ENCODE measurements around the gene TJP1. TPM values are rescaled to one million over a fixed set of nuclear protein-coding genes. Genes with fewer than 3 reads are reported as not detected.

The TJP1 gene
- total RNA-seq, 1 donor from 2014 or later: 0.44 TPM

DNA sequence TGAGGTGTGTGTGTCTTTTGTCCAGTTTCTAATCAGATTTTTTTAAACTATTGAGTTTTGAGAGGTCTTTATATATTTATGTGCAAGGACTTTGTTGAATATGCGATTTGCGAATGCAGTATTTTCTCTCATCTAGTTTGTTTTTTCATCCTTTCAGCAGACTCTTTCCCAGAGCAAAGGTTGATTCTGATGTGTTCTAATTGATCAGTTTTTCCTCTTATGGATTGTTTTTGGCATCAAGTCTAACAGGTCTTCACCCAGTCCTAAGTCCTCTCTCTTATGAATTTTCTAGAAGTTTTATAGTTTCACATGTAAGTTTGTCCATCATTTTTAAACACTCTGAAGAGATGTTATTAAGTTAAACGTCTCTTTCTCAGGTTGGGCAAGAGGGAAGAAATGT, 17.8 kb upstream of the TJP1 start:
- Mint-ChIP-seq H3K27me3 (peaks cover 22% of the 10 kb centered on the region), H3K27ac (no peak overlapping the region)

DNA sequence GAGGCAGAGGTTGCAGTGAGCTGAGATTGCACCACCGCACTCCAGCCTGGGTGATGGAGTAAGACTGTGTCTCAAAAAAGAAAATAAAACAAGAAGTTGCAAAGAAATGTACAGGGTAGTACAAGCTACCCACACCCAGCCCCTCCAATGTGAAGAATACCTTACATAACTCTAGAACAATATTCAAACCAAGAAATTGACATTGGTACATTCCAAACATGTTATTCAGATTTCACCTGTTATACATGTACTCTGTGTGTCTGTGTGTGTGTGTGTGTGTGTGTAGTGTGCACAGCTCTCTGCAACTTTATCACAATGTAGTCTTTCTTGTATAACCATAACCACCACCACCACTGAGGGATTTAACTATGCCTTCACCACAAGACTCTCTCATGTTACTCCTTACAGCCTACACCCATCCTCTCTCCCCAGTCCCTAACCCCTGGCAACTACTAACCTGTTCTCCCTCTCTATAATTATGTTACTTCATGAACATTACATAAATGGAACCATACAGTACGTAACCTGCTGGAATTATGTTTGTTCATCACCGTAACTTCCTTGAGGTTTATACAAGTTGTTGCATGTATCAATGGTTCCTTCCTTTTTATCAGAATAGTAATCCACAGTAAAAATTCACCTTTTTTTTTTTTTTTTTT, 16.2 kb upstream of the TJP1 start:
- no peak overlapping the region for H3K27ac Mint-ChIP-seq
- H3K36me3 Mint-ChIP-seq (ENCODE audit: low read depth): no peaks in the 10 kb centered on the region
- ChIA-PET CTCF (no interaction called here), POLR2A (no interaction called here)
- no peak overlapping the region for H3K4me3 Mint-ChIP-seq
- H3K4me1 Mint-ChIP-seq: no peaks in the 10 kb centered on the region
- ATAC-seq (ENCODE audit: low read depth) (no peak), DNase-seq (no peak)
- H3K27me3 Mint-ChIP-seq: peaks cover 19% of the 10 kb centered on the region
- intact Hi-C loops (cut with micrococcal nuclease): no loop called here
- no peak for TF ChIP-seq CTCF (IDR thresholded peaks at IDR 0.05)
- H3K9me3 Mint-ChIP-seq: peaks cover 3% of the 10 kb centered on the region

More for the DNA sequence above, 17.8 kb upstream of the TJP1 start:
- Mint-ChIP-seq H3K4me3 (no peak overlapping the region), H3K4me1 (no peaks in the 10 kb centered on the region), H3K9me3 (peaks cover 5% of the 10 kb centered on the region), H3K36me3 (ENCODE audit: low read depth) (no peaks in the 10 kb centered on the region)
- no peak for ATAC-seq (ENCODE audit: low read depth)
- no peak for TF ChIP-seq CTCF (IDR thresholded peaks at IDR 0.05)
- ChIA-PET CTCF (no interaction called here), POLR2A (no interaction called here)
- intact Hi-C loops (cut with micrococcal nuclease): no loop called here
- DNase-seq: no peak

DNA sequence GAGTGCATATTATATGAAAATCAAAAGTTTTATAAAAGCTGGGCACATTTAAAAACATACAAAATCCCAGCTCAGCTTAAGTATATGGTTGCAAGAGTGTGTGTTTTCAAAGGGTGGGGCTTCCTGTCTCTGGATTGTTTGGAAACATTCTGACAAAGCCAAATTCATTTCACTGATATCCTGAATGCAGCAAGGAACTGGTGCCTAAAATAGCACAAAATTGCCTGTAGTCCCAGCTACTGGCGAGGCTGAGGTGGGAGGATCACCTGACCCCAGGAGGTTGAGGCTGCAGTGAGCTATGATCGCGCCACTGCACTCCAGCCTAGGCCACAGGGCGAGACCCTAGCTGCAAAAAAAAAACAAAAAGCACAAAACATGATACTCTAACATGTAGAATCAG, 13.0 kb upstream of the TJP1 start:
- H3K9me3 Mint-ChIP-seq: peaks cover 3% of the 10 kb centered on the region
- peaks cover 29% of the 10 kb centered on the region for H3K27me3 Mint-ChIP-seq
- intact Hi-C loops (cut with micrococcal nuclease): no loop called here
- no peak overlapping the region for H3K27ac Mint-ChIP-seq
- POLR2A ChIA-PET: no interaction called here
- H3K4me3 Mint-ChIP-seq: no peak overlapping the region
- ATAC-seq (ENCODE audit: low read depth) (no peak), DNase-seq (no peak)
- H3K4me1 Mint-ChIP-seq: no peaks in the 10 kb centered on the region
- CTCF ChIA-PET: no interaction called here
- TF ChIP-seq CTCF (IDR thresholded peaks at IDR 0.05): no peak
- no peaks in the 10 kb centered on the region for H3K36me3 Mint-ChIP-seq (ENCODE audit: low read depth)

GRCh38 chr15:29832709-29833108, 10.4 kb upstream of the TJP1 start:
- intact Hi-C loops (cut with micrococcal nuclease): no loop called here
- DNase-seq: no peak

More at GRCh38 chr15:29832709-29833108, 10.4 kb upstream of the TJP1 start:
- Mint-ChIP-seq H3K27ac (no peak overlapping the region), H3K9me3 (no peaks in the 10 kb centered on the region), H3K4me1 (no peaks in the 10 kb centered on the region), H3K36me3 (ENCODE audit: low read depth) (no peaks in the 10 kb centered on the region), H3K27me3 (peaks cover 31% of the 10 kb centered on the region), H3K4me3 (no peak overlapping the region)
- no peak for TF ChIP-seq CTCF (IDR thresholded peaks at IDR 0.05)
- CTCF ChIA-PET: no interaction called here
- POLR2A ChIA-PET: no interaction called here
- ATAC-seq (ENCODE audit: low read depth): no peak

Data from activated B cell treated with CpG ODN at 0.5 μM for 24 hours (primary cell).